Activated naive CD4-positive, alpha-beta T cell treated with anti-CD3 and anti-CD28 coated beads, Interleukin-2, amount 50 U/mL, for 72 hours (primary cell): ENCODE data around the gene EP400. TPM values are rescaled to one million over a fixed set of nuclear protein-coding genes. Genes with fewer than 3 reads are reported as not detected.
"Not testable (repeated sequence)": the region's sequence is repeated elsewhere in the genome, so short reads cannot be mapped to it uniquely, and the experiment has no call there.

ENCODE experiments used
- ATAC-seq, 2 donors: fragments of 150-1000 bp; cut with Tn5 transposase; 2 replicates each; pipeline ENCODE4 v1.10.0; 2021; ENCODE audit warnings: mild to moderate bottlenecking in 2 of 2, moderate library complexity in 2 of 2
- DNase-seq, 2 donors: peaks; one replicate each; pipeline ENCODE4 v3.0.0; 2021 to 2022; ENCODE audit warnings: low spot score in 2 of 2
- H3K27ac Mint-ChIP-seq, 2 donors: one replicate each; pipeline ENCODE4 v1.8.0; 2022; ENCODE audit warnings: mild to moderate bottlenecking in 2 of 2, mixed read lengths in 2 of 2
- H3K36me3 Mint-ChIP-seq, 2 donors: one replicate each; pipeline ENCODE4 v1.8.0; 2022; ENCODE audit warnings: mixed read lengths in 2 of 2
- H3K9me3 Mint-ChIP-seq, 2 donors: one replicate each; pipeline ENCODE4 v1.8.0; 2022; ENCODE audit warnings: mixed read lengths in 2 of 2
- total RNA-seq, 2 donors: library from RNA; stranded (reverse); gene quantifications; one replicate each; pipeline ENCODE4 v1.2.3, GENCODE V29; 2022

EP400 gene
- total RNA-seq, 2 donors from 2014 or later: 55.6 to 57.4 TPM

DNA sequence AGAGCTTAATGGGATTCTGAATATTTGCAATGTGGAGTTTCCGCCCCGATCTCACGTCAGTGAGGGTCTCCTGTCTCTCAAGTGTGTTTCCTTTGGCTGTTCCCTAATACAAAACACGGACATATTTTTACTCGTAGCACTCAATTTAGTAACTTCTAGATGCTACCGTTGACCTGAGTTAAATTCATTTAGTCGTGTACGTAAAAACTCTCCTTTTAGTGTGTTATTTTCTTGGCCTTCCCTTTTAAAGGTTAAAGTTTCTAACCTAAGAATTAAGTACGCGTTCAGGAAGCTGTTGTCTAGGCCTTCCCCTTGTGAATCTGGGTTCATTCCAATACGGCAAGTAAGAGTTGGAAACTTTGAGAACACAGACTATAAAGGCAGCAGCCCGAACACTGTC, 130.0 kb downstream of the EP400 start:
- Mint-ChIP-seq H3K36me3 (peaks cover 0 to 9% of the 10 kb centered on the region in 2 donors), H3K9me3 (no peaks in the 10 kb centered on the region), H3K27ac (no peak overlapping the region)
- no peak for DNase-seq
- ATAC-seq: no peak

GRCh38 chr12:132080515-132080914, 130.8 kb downstream of the EP400 start:
- H3K36me3 Mint-ChIP-seq: peaks cover 8 to 12% of the 10 kb centered on the region in 2 donors
- not testable (repeated sequence) for H3K9me3 Mint-ChIP-seq, H3K27ac Mint-ChIP-seq, DNase-seq, ATAC-seq

DNA sequence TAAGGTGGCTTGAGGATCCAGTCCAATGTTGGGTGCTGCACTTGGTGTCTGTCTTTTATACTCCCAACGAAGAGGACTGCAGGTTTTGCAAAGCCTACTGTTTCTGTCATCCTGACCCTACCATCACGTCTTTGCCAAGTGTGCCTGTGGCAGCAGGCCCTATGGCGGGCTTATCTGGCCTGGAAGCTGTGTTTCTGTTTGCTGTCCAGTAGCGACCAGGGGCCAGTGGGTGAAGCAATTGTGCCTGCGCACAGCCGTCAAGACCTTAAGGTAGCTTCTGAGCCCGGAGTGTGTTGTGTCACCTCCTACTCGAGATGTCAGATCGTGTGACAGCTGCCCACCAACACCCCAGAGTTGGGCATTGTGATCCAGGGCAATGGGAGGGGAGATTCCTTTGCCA, 131.7 kb downstream of the EP400 start:
- Mint-ChIP-seq H3K36me3 (peaks cover 10% of the 10 kb centered on the region in 2 donors), H3K27ac (no peak overlapping the region), H3K9me3 (no peaks in the 10 kb centered on the region)
- no peak for DNase-seq
- no peak for ATAC-seq

DNA sequence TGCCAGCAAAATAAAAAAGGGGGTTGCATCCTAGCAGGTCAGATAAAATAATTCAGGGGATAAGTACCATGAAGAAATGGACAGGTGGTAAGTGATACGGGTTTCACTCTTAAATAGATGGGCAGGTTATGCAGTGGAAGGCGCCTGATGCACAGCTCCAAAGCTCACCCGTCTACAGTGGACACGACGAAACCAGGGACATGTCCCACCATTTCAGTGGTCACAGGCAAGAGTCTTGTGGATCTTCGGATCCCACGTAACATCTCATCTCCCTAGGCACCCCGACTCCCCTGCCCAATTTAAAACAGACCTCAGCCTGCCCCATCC, 133.8 kb downstream of the EP400 start:
- H3K27ac Mint-ChIP-seq: peak overlapping the region; percentile 92 to 98
- H3K9me3 Mint-ChIP-seq: no peaks in the 10 kb centered on the region
- DNase-seq: no peak
- ATAC-seq: peak in 1 of 2 donors; percentile 6
- peaks cover 10 to 16% of the 10 kb centered on the region in 2 donors for H3K36me3 Mint-ChIP-seq

DNA sequence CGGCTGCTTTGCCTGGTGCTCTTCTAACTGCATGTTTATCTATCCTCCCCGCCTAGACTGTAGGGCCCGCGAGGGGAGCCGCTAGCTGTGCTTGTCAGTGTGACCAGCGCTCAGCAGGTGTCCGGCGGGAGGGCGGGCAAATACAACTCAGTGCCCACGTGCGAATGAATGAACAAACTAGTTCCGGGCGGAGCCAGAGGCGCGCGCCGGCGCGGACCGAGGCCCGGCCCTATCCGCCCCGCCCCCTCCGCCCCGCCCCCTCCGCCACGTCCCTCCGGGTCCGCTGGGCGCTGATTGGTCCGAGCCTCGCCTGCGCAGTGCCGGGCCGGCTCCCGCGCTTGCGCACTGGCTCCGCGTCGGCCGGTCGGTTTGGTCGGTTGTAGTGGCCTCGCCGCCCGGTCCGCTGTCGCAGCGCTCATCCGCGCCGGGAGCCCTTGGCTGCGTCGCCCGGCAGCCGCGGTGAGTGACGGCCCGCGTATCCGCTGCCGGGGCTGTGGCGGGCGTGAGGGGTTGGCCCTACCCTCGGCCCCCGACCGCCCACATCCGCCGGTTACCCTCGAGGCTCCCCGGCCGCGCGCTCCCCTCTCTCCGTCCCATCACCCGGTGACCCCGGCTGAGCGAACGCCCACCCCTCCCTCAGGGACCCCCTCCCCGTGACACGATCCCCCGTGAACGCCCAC, 134.3 kb downstream of the EP400 start:
- Mint-ChIP-seq H3K9me3 (no peaks in the 10 kb centered on the region), H3K36me3 (peaks cover 10 to 16% of the 10 kb centered on the region in 2 donors), H3K27ac (peak overlapping the region; percentile 92 to 98)
- DNase-seq (peak; percentile 86 to 94), ATAC-seq (peak; percentile 91 to 93)

DNA sequence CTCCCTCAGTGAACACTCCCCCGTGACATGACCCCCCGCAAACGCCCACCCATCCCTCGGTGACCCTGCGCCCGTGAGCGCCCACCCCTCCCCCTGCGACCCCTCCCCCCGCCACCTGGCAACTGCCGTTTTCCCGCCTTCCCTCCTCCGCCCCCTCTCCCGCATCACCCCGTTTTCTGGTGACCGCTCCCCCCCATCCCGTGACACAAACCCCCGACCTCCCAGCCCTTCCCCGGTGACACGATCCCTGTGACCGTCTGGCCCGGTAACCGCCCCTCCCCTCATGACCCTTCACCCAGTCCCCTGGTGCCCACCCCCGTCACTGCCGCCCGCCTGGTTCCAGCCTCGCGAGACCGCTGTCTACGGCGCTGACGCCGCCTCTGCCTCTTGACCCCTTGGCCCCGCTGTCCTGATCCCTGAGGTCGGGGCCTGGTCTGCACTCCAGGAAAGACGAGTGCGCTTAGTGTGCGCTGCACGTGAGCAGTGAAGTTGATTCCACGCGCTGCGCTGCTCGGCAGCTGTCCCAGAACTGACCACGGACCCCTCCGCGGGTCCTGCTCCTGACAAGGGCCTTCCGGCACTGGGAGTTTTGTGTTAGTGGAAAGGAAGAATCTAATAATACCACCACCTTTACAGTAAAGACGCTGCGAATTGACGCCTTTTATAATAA, 135.0 kb downstream of the EP400 start:
- DNase-seq (peak; percentile 58 to 70), ATAC-seq (peak; percentile 55 to 65)
- H3K27ac Mint-ChIP-seq: peak overlapping the region; percentile 88 to 92
- no peaks in the 10 kb centered on the region for H3K9me3 Mint-ChIP-seq
- H3K36me3 Mint-ChIP-seq: peaks cover 10 to 18% of the 10 kb centered on the region in 2 donors

GRCh38 chr12:132085291-132085635, 135.5 kb downstream of the EP400 start:
- Mint-ChIP-seq H3K9me3 (no peaks in the 10 kb centered on the region), H3K36me3 (peaks cover 10 to 22% of the 10 kb centered on the region in 2 donors), H3K27ac (peak overlapping the region; percentile 88 to 92)
- DNase-seq: no peak
- no peak for ATAC-seq

DNA sequence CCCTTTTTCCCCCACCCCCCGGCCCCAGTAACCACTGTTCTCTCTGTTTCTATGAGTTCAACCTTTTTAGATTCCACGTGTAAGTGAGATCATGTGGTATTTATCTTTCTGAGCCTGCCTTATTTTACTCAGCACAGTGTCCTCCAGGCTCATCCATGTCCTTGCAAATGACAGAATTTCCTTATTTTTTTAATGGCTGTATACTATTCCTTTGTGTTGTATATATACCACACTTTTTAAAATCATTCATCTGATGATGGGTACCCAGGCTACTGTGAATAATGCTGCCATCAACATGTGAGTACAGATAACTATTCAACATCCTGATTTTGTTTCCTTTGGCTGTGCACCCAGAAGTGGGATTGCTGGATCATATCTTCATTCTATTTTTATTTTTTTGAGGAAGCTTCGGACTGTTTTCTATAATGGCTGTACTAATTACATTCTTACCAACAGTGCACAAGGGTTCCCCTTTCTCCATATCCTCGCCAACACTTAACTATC, 139.7 kb downstream of the EP400 start:
- ATAC-seq: no peak
- no peak for DNase-seq
- Mint-ChIP-seq H3K27ac (no peak overlapping the region), H3K9me3 (no peaks in the 10 kb centered on the region), H3K36me3 (peaks cover 10 to 22% of the 10 kb centered on the region in 2 donors)

GRCh38 chr12:132094269-132094891, 144.6 kb downstream of the EP400 start:
- no peak for DNase-seq
- H3K27ac Mint-ChIP-seq: no peak overlapping the region
- ATAC-seq: peak in 1 of 2 donors; percentile 26
- peaks cover 16 to 22% of the 10 kb centered on the region in 2 donors for H3K36me3 Mint-ChIP-seq
- H3K9me3 Mint-ChIP-seq: peaks cover 0 to 7% of the 10 kb centered on the region in 2 donors

DNA sequence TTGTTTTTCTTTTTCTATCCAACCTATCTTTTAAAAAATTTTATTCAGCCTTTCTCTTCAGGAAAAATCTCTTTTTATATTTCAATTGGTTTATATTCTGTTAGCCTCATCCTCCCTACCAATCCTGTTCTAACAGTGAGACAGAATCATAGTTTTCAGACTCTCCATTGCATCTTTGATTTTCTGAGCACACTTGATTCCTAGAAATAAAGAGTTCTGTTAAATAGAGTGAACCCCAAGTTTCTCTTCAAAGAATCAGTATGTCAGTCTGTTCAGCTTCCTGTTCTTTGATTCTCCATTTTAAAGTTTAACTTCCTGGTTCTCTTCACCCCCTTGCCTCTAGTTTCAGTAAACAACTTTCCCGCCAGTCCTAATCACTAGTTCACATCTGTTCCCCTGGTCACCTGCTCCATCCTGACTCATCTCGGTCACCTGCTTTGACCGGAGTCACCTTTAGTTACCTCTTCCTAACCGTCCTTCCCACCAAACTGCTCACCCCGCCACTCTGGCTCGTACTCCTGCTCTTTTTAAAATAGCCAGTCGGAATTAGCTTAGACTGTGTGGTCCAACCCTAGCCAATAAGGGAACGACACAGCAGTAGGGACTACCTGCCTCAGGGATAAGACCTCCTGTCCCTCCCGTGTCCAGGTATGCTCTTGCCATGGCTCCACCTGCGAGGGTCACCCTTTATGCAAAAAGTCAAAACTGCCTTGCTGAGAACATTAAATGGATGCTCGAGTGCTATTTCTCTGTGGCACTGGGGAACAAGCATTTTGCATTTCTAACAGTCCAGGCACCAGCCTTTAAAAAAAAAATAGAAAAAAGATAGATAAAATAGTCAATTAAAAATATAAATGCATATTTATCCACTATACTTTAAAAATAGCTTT, 146.0 kb downstream of the EP400 start:
- no peak for ATAC-seq
- no peak for DNase-seq
- Mint-ChIP-seq H3K9me3 (peaks cover 0 to 7% of the 10 kb centered on the region in 2 donors), H3K36me3 (peaks cover 16% of the 10 kb centered on the region in 2 donors), H3K27ac (peak overlapping the region in 1 of 2 donors; percentile 55)

DNA sequence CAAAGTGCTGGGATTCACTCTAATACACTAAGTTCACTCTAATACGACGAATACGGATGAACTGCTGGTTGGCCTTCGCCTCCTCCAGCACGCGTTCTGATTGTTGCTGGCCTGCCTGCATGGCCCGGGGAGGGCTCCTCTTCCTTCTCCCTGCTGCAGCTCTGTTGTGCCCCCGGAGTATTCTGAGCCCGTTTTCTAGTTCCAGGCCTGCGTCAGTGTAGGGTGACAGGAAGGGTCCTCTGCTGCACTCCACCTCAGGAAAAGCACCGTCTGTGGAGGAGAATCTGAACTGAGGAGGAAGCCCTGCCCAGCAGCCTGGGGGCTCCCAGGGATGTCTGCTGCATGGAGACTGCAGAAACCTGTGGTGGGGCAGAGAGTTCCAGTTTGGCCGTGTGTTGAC, 150.0 kb downstream of the EP400 start:
- ATAC-seq: no peak
- Mint-ChIP-seq H3K27ac (no peak overlapping the region), H3K9me3 (peaks cover 0 to 7% of the 10 kb centered on the region in 2 donors), H3K36me3 (peaks cover 16% of the 10 kb centered on the region in 2 donors)
- DNase-seq: no peak

GRCh38 chr12:132100306-132101065, 150.7 kb downstream of the EP400 start:
- H3K9me3 Mint-ChIP-seq: peaks cover 0 to 6% of the 10 kb centered on the region in 2 donors
- H3K36me3 Mint-ChIP-seq: peaks cover 13 to 14% of the 10 kb centered on the region in 2 donors
- ATAC-seq (no peak), DNase-seq (no peak)
- no peak overlapping the region for H3K27ac Mint-ChIP-seq

DNA sequence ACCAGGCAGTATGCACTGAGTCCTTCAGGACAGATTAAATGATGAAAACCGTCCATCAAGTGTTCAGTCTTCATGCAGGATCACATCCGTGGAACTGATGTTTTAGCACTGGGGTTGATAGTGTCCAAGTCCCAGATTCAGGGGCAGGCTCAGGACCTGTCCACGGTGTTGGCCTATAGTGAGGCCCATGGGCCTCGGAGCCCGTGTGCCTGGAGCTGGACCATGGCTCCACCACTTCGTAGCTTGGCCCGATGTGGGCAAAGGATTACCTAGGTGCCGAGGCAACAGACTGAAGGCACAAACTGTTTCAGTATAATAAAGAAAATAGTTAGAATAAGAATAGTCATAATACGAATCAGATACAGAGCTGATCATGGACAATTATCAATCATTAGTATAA, 152.6 kb downstream of the EP400 start:
- Mint-ChIP-seq H3K36me3 (no peaks in the 10 kb centered on the region), H3K27ac (no peak overlapping the region), H3K9me3 (no peaks in the 10 kb centered on the region)
- no peak for DNase-seq
- no peak for ATAC-seq

DNA sequence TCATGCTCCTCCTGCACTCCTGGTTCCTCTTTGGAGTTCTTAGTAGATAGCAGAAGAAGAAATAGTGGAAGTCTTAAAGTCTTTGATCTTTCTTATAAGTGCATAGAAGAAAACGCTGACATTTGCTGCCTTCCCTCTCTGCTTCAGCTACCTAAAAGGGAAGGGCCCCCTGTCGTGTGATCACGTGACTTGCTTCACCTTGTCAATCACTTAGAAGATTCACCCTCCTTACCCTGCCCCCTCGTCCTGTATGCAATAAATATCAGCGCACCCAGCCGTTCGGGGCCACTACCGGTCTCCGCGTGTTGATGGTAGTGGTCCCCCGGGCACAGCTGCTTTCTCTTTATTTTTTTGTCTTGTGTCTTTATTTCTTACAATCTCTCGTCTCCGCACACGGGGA, 153.3 kb downstream of the EP400 start:
- not testable (repeated sequence) for H3K36me3 Mint-ChIP-seq, DNase-seq, H3K27ac Mint-ChIP-seq, ATAC-seq, H3K9me3 Mint-ChIP-seq

- DNase-seq (no peak), ATAC-seq (no peak)
- H3K9me3 Mint-ChIP-seq: no peaks in the 10 kb centered on the region
- no peak overlapping the region for H3K27ac Mint-ChIP-seq
- no peaks in the 10 kb centered on the region for H3K36me3 Mint-ChIP-seq
These were observed 154.0 kb downstream of the EP400 start for GRCh38 chr12:132103542-132104308.
